NCI-H2196 treated with DMSO at 0.1 percent for 48 hours (cell line): ENCODE measurements around the gene SLC25A22.

Source experiments
- DNase-seq: peaks from one replicate; lab custom pipeline; 2025; ENCODE audit not compliant: unreplicated experiment; lab: John Stamatoyannopoulos, UW

The SLC25A22 gene

GRCh38 chr11:774873-775592, 23.0 kb downstream of the SLC25A22 start:
- no peak for DNase-seq

- DNase-seq, result no peak
Measured at GRCh38 chr11:773830-774229, 24.3 kb downstream of the SLC25A22 start.

GRCh38 chr11:773425-773824, 24.7 kb downstream of the SLC25A22 start:
- no peak for DNase-seq

- no peak for DNase-seq
Measured at GRCh38 chr11:772429-773390, 25.4 kb downstream of the SLC25A22 start.

GRCh38 chr11:771617-772204, 26.4 kb downstream of the SLC25A22 start:
- DNase-seq, result no peak

- DNase-seq, result no peak
Measured at GRCh38 chr11:770642-771616, 27.2 kb downstream of the SLC25A22 start.

- DNase-seq, result no peak
Measured at GRCh38 chr11:769887-770641, 28.0 kb downstream of the SLC25A22 start.

- DNase-seq, result no peak
Measured at GRCh38 chr11:767238-767637, 30.8 kb downstream of the SLC25A22 start.

- no peak for DNase-seq
Measured at GRCh38 chr11:766936-767210, 31.2 kb downstream of the SLC25A22 start.

GRCh38 chr11:766106-766935, 31.8 kb downstream of the SLC25A22 start:
- DNase-seq, result no peak

- DNase-seq, result no peak
Measured at GRCh38 chr11:765802-766091, 32.3 kb downstream of the SLC25A22 start.

- DNase-seq, result no peak
Measured at GRCh38 chr11:765025-765801, 32.9 kb downstream of the SLC25A22 start.

- no peak for DNase-seq
Measured at GRCh38 chr11:764322-765024, 33.6 kb downstream of the SLC25A22 start.

- no peak for DNase-seq
Measured at GRCh38 chr11:763549-764321, 34.3 kb downstream of the SLC25A22 start.

- no peak for DNase-seq
Measured at GRCh38 chr11:763073-763463, 35.0 kb downstream of the SLC25A22 start.

GRCh38 chr11:762421-763072, 35.5 kb downstream of the SLC25A22 start:
- DNase-seq, result no peak
